ENCODE data around the gene MAPK1.
"Not testable (repeated sequence)": the region's sequence is repeated elsewhere in the genome, so short reads cannot be mapped to it uniquely, and the experiment has no call there.

The MAPK1 gene

GRCh38 chr22:21802056-21802455 lies 65.4 kb downstream of the MAPK1 start:
- Histone ChIP-seq H3K27me3 (ENCODE audit: low read depth, low read length) (no peaks in the 10 kb centered on the region), H3K4me3 (ENCODE audit: low read length) (no peak overlapping the region), H3K27ac (ENCODE audit: low read length) (no peak overlapping the region), H3K9ac (ENCODE audit: low read length) (no peak overlapping the region), H3K4me1 (ENCODE audit: low read length) (no peaks in the 10 kb centered on the region), H3K36me3 (replicated peaks; ENCODE audit: low read depth, low read length) (peaks cover 73% of the 10 kb centered on the region), H2AFZ (ENCODE audit: low read depth, low read length) (no peak overlapping the region), H3K79me2 (ENCODE audit: low read length) (peaks cover 10% of the 10 kb centered on the region; the same call in 1 of the 2 replicates), H3K4me2 (ENCODE audit: low read length) (no peak overlapping the region), H4K20me1 (ENCODE audit: insufficient read depth, low read length) (peaks cover 11% of the 10 kb centered on the region), H3K9me3 (ENCODE audit: insufficient read depth, low read length) (no peaks in the 10 kb centered on the region)
- TF ChIP-seq CTCF (IDR thresholded peaks at IDR 0.05; ENCODE audit: low read depth, low read length) (no peak), EZH2phosphoT487 (IDR thresholded peaks at IDR 0.05; ENCODE audit: low read depth) (no peak)

- H4K20me1 ChIP-seq (ENCODE audit: insufficient read depth, low read length); H3K27ac ChIP-seq (ENCODE audit: low read length); H2AFZ ChIP-seq (ENCODE audit: low read depth, low read length); H3K9ac ChIP-seq (ENCODE audit: low read length); H3K79me2 ChIP-seq (ENCODE audit: low read length); H3K27me3 ChIP-seq (ENCODE audit: low read depth, low read length); H3K4me2 ChIP-seq (ENCODE audit: low read length); H3K4me3 ChIP-seq (ENCODE audit: low read length); H3K9me3 ChIP-seq (ENCODE audit: insufficient read depth, low read length); H3K4me1 ChIP-seq (ENCODE audit: low read length): not testable (repeated sequence)
- peaks cover 67% of the 10 kb centered on the region for H3K36me3 ChIP-seq (replicated peaks; ENCODE audit: low read depth, low read length)
These were observed 66.2 kb downstream of the MAPK1 start for GRCh38 chr22:21801304-21801644.

GRCh38 chr22:21800552-21801303 lies 66.7 kb downstream of the MAPK1 start:
- H2AFZ ChIP-seq (ENCODE audit: low read depth, low read length): no peak overlapping the region
- H3K79me2 ChIP-seq (ENCODE audit: low read length): peaks cover under 1% of the 10 kb centered on the region; the same call in 1 of the 2 replicates
- H3K27me3 ChIP-seq (ENCODE audit: low read depth, low read length): no peaks in the 10 kb centered on the region
- no peak overlapping the region for H3K27ac ChIP-seq (ENCODE audit: low read length)
- no peak overlapping the region for H3K4me3 ChIP-seq (ENCODE audit: low read length)
- no peaks in the 10 kb centered on the region for H3K4me1 ChIP-seq (ENCODE audit: low read length)
- H3K9me3 ChIP-seq (ENCODE audit: insufficient read depth, low read length): no peaks in the 10 kb centered on the region
- no peak overlapping the region for H3K4me2 ChIP-seq (ENCODE audit: low read length)
- H4K20me1 ChIP-seq (ENCODE audit: insufficient read depth, low read length): no peaks in the 10 kb centered on the region
- no peak overlapping the region for H3K9ac ChIP-seq (ENCODE audit: low read length)
- H3K36me3 ChIP-seq (replicated peaks; ENCODE audit: low read depth, low read length): peaks cover 62% of the 10 kb centered on the region
- TF ChIP-seq CTCF (IDR thresholded peaks at IDR 0.05; ENCODE audit: low read depth, low read length) (no peak), EZH2phosphoT487 (IDR thresholded peaks at IDR 0.05; ENCODE audit: low read depth) (no peak)

- Histone ChIP-seq H3K4me1 (ENCODE audit: low read length) (no peaks in the 10 kb centered on the region), H4K20me1 (ENCODE audit: insufficient read depth, low read length) (no peaks in the 10 kb centered on the region), H3K4me2 (ENCODE audit: low read length) (no peak overlapping the region), H3K79me2 (ENCODE audit: low read length) (no peaks in the 10 kb centered on the region; the same call in 1 of the 2 replicates), H3K27me3 (ENCODE audit: low read depth, low read length) (no peaks in the 10 kb centered on the region), H2AFZ (ENCODE audit: low read depth, low read length) (no peak overlapping the region), H3K4me3 (ENCODE audit: low read length) (no peak overlapping the region), H3K9ac (ENCODE audit: low read length) (no peak overlapping the region), H3K27ac (ENCODE audit: low read length) (no peak overlapping the region), H3K36me3 (replicated peaks; ENCODE audit: low read depth, low read length) (peaks cover 38% of the 10 kb centered on the region), H3K9me3 (ENCODE audit: insufficient read depth, low read length) (no peaks in the 10 kb centered on the region)
- no peak for TF ChIP-seq EZH2phosphoT487 (IDR thresholded peaks at IDR 0.05; ENCODE audit: low read depth)
These were observed 69.8 kb downstream of the MAPK1 start for GRCh38 chr22:21797444-21798221.

GRCh38 chr22:21796863-21797262 lies 70.6 kb downstream of the MAPK1 start:
- TF ChIP-seq CTCF (IDR thresholded peaks at IDR 0.05; ENCODE audit: low read depth, low read length) (no peak), EZH2phosphoT487 (IDR thresholded peaks at IDR 0.05; ENCODE audit: low read depth) (no peak)
- Histone ChIP-seq H3K79me2 (ENCODE audit: low read length) (no peaks in the 10 kb centered on the region; the same call in 1 of the 2 replicates), H3K4me3 (ENCODE audit: low read length) (no peak overlapping the region), H3K9me3 (ENCODE audit: insufficient read depth, low read length) (no peaks in the 10 kb centered on the region), H4K20me1 (ENCODE audit: insufficient read depth, low read length) (no peaks in the 10 kb centered on the region), H3K27ac (ENCODE audit: low read length) (no peak overlapping the region), H3K36me3 (replicated peaks; ENCODE audit: low read depth, low read length) (peaks cover 35% of the 10 kb centered on the region), H2AFZ (ENCODE audit: low read depth, low read length) (no peak overlapping the region), H3K27me3 (ENCODE audit: low read depth, low read length) (no peaks in the 10 kb centered on the region), H3K4me1 (ENCODE audit: low read length) (no peaks in the 10 kb centered on the region), H3K4me2 (ENCODE audit: low read length) (no peak overlapping the region), H3K9ac (ENCODE audit: low read length) (no peak overlapping the region)
